Astrocyte of the spinal cord (primary cell): ENCODE results near the gene MACROD2.

ENCODE experiments used
- DNase-seq: peaks from one replicate; pipeline ENCODE4 v3.0.0; 2011; ENCODE audit warnings: low read depth, low spot score
- H3K4me3 ChIP-seq: 2 replicates; pipeline ENCODE4 v1.5.1; 2011; ENCODE audit warnings: low read depth, mild to moderate bottlenecking, low read length, moderate library complexity
- in situ Hi-C: cut with HindIII; loops from 2 replicates; pipeline ENCODE4 v1.10.0; 2017; ENCODE audit warnings: low sequenced_read_pairs
- TF ChIP-seq, protein P1 (sequence below): IDR thresholded peaks from 2 replicates; pipeline ENCODE4 v1.5.1; 2012; ENCODE audit warnings: low read depth, mild to moderate bottlenecking, low read length, inconsistent platforms

MACROD2 gene

DNA sequence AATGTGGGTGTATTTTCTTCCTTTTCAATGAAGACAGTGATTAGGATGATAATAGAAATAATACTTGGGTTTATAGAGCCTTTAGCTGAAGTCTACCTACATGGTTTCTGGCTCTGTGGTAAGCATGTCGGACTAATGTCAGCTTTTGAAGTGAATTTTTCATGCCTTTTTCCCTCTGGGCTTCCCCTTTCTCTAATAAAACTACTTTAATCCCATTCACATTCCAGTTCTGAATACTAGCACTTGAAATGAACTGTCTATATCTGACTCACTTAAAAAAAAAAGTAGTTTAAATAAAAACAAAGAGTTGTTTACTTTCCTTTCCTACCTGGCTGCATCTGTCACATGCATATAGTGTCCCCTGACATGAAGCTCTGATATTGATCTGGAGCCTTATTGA, 888.0 kb downstream of the MACROD2 start:
- no peak for DNase-seq
- in situ Hi-C loops = no loop called here
- TF ChIP-seq, protein P1, sequence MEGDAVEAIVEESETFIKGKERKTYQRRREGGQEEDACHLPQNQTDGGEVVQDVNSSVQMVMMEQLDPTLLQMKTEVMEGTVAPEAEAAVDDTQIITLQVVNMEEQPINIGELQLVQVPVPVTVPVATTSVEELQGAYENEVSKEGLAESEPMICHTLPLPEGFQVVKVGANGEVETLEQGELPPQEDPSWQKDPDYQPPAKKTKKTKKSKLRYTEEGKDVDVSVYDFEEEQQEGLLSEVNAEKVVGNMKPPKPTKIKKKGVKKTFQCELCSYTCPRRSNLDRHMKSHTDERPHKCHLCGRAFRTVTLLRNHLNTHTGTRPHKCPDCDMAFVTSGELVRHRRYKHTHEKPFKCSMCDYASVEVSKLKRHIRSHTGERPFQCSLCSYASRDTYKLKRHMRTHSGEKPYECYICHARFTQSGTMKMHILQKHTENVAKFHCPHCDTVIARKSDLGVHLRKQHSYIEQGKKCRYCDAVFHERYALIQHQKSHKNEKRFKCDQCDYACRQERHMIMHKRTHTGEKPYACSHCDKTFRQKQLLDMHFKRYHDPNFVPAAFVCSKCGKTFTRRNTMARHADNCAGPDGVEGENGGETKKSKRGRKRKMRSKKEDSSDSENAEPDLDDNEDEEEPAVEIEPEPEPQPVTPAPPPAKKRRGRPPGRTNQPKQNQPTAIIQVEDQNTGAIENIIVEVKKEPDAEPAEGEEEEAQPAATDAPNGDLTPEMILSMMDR = no peak
- no peak overlapping the region for H3K4me3 ChIP-seq

DNA sequence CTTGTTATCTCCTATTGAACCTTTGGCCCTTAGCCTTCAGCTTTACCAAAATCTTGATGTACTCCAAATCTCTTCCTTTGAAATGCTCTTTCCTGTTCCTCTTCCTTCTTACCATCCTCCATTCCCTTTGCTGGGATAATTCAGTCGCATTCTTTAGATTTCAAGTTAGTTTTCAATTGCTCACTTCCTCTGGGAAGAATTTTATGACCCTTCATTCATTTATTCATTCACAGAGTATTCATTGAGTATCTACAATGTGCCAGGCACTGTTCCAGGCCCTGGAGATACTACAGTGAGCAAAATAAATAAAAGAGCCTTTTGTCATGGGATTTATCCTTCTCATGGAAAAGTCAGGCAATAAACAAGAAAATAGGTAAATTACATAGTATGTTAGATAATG, 890.3 kb downstream of the MACROD2 start:
- H3K4me3 ChIP-seq = no peak overlapping the region
- no peak for DNase-seq
- in situ Hi-C loops = no loop called here
- TF ChIP-seq, protein P1 = no peak

DNA sequence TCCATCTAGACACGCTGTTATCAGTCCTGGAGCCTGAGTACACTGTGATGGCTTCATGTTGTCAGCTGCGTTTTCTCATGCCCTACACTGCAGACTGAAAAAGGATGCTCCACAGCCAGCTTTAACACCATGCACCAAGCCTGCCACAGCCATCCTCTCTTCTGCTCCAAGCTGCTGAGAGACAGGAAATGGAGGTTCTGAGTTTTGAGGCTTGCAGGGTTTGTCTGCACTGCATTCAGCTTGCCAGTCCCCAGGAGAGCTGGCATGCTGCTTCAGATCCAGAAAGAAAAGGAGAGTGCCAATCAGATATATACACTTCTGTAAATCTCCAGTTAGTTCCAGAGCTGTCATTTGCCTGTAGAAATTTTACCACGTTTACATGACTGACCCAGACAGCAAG, 892.8 kb downstream of the MACROD2 start:
- TF ChIP-seq, protein P1 = no peak
- DNase-seq = no peak
- in situ Hi-C loops = no loop called here
- H3K4me3 ChIP-seq = no peak overlapping the region

DNA sequence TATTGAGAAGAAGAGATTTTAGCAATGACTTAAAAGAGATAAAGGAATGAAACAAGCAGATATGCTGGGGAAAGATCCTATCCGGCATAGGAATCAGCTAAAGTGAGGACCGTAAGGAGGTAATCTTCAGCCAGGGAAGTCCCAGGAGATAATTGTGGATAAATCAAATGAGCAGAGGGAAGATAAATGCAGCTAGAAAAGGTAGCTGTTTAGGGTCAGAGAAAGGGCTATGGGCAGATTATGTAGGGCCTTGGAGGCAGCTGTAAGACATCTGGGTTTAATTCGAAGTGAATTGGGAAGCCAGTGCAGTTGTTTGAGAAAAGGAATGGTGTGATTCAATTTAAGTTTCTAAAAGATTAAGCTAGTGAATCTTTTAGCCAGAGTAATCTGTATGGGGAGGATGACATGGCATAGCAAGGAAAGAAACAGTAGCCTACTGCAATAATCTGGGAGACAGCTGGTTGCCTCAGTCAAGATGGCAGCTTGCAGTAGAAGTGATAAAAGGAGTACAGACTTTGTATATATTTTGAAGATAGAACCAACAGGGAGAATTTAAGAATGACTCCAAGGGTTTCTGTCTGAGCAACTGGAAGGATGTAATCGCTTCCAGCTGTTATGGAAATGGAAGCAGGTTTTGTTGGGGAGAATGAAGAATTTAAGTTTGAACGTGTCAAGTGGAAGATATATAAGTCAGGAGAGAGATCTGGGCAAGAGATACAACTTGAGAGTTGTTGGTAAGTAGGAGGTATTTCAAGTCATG, 894.4 kb downstream of the MACROD2 start:
- in situ Hi-C loops = no loop called here
- TF ChIP-seq, protein P1 = no peak
- DNase-seq = no peak
- H3K4me3 ChIP-seq = no peak overlapping the region

DNA sequence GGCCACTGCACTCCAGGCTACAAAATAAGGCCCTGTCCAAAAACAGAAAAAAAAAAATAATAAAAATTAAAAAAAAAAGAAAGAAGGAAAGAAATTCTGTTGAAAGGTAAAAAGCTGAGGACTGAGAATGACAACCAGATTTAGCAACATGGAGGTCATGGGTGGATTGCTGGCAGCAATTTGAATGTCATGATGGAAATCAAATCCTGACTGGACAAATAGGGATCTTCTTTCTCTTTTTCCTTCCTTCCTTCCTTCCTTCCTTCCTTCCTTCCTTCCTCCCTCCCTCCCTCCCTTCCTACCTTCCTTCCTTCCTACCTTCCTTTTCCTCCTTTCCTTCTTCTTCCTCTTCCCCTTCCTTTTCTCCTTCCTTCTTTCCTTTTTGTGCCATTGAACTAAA, 895.4 kb downstream of the MACROD2 start:
- TF ChIP-seq, protein P1 = no peak
- in situ Hi-C loops = no loop called here
- DNase-seq = no peak
- no peak overlapping the region for H3K4me3 ChIP-seq

DNA sequence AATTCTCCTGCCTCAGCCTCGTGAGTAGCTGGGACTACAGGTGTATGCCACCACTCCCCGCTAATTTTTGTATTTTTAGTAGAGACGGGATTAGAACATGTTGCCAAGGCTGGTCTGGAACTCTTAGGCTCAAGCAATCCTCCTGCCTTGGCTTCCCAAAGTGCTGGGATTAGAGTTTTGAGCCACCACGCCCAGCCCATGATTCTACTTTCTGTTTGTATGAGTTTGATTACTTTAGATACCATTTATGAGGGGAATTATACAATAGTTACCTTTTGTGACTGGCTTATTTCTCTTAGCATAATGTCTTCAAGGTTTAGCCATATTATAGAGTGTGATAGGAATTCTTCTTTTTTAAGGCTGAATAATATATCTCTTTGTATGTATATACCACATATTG, 897.5 kb downstream of the MACROD2 start:
- DNase-seq = no peak
- TF ChIP-seq, protein P1 = no peak
- no peak overlapping the region for H3K4me3 ChIP-seq
- in situ Hi-C loops = no loop called here

DNA sequence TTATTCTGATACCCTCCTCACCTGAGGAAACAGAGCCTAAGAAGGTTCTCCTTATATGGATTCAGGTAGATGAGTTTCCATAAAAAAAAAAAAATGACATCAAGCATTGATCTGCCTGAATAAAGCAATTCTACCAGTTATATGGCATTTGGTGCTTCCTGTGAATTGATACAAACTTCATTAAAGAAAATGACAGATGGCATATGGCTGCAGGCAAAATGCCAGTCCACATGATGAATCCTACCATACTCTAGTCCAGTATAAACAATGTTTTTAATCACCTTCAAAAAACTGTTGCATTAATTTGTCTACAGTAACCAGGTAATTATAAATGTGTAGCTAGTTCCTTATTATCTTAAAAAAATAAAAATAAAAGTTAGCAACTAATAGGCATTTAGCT, 901.3 kb downstream of the MACROD2 start:
- no peak overlapping the region for H3K4me3 ChIP-seq
- in situ Hi-C loops = no loop called here
- TF ChIP-seq, protein P1 = no peak
- no peak for DNase-seq
